Osteoblast (primary cell): ENCODE measurements around the gene PIM1. TPM values are rescaled to one million over a fixed set of nuclear protein-coding genes. Genes with fewer than 3 reads are reported as not detected.
A peak's percentile ranks its signal among the peaks of the same experiment; 100 is the strongest.

Experiments
- DNase-seq: peaks from one replicate; pipeline ENCODE4 v3.0.0; 2011; ENCODE audit warnings: low spot score, mixed read lengths; ENCODE audit not compliant: insufficient read length; ENCODE audit errors: missing footprints
- H2AFZ ChIP-seq: 2 replicates; pipeline ENCODE4 v1.6.0; 2011; ENCODE audit warnings: mild to moderate bottlenecking, low read length
- H3K27ac ChIP-seq: 2 replicates; pipeline ENCODE4 v1.5.1; 2011; ENCODE audit warnings: mild to moderate bottlenecking, low read depth, low read length, moderate library complexity
- H3K27me3 ChIP-seq: 2 replicates; pipeline ENCODE4 v1.6.0; 2012; ENCODE audit warnings: mild to moderate bottlenecking, control low read depth, inconsistent platforms, low read length, moderate library complexity; ENCODE audit not compliant: insufficient read depth
- H3K36me3 ChIP-seq: 2 replicates; pipeline ENCODE4 v1.5.1; 2011; ENCODE audit warnings: mild to moderate bottlenecking, low read length, control low read depth, moderate library complexity; ENCODE audit not compliant: insufficient read depth
- H3K4me1 ChIP-seq: 2 replicates; pipeline ENCODE4 v1.5.1; 2011; ENCODE audit warnings: mild to moderate bottlenecking, low read length, control low read depth, moderate library complexity; ENCODE audit not compliant: insufficient read depth
- H3K4me2 ChIP-seq: 2 replicates; pipeline ENCODE4 v1.6.0; 2011; ENCODE audit warnings: mild to moderate bottlenecking, low read length; ENCODE audit not compliant: insufficient read depth
- H3K4me3 ChIP-seq: fragments of 200-600 bp; sonication (generic); 3 replicates; pipeline ENCODE4 v1.5.1; 2012; ENCODE audit warnings: mild to moderate bottlenecking, low read length, inconsistent platforms; ENCODE audit not compliant: insufficient read depth
- H3K79me2 ChIP-seq: 2 replicates; pipeline ENCODE4 v1.6.0; 2012; ENCODE audit warnings: mild to moderate bottlenecking, low read length, control low read depth, inconsistent platforms; ENCODE audit not compliant: insufficient read depth
- H3K9me3 ChIP-seq: 2 replicates; pipeline ENCODE4 v1.5.1; 2011; ENCODE audit warnings: low read depth, low read length, control low read depth
- H4K20me1 ChIP-seq: 2 replicates; pipeline ENCODE4 v1.6.0; 2012; ENCODE audit warnings: mild to moderate bottlenecking, low read length, control low read depth; ENCODE audit not compliant: insufficient read depth
- total RNA-seq: library from RNA; depleted of rRNA; stranded (reverse); fragments of >200 nt; gene quantifications from 2 replicates; pipeline ENCODE4 v1.2.3, GENCODE V29; 2012
- TF ChIP-seq, protein P1 (sequence below): IDR thresholded peaks from 2 replicates; pipeline ENCODE4 v1.5.1; 2011; ENCODE audit warnings: mild to moderate bottlenecking, low read depth, low read length, moderate library complexity; ENCODE audit errors: extremely low read depth

PIM1 gene
- total RNA-seq, 1 donor: 14.8 TPM

DNA sequence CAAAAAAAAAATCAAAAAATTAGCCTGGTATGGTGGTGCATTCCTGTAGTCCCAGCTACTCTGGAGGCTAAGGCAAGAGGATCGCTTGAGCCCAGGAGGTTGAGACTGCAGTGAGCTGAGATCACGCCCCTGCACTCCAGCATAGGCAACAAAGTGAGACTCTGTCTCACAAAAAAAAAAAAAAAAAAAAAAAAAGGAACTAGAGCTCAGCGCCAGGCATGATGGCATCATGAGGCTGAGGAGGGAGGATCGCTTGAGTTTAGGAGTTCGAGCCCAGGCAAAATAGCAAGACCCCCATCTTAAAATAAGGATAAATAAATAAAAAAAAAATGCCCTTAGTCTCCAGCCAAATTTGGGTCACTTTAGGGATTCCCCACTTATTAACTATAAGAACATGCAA lies 40.4 kb upstream of the PIM1 start:
- no peak overlapping the region for H3K27ac ChIP-seq
- no peaks in the 10 kb centered on the region for H3K36me3 ChIP-seq
- H2AFZ ChIP-seq: no peak overlapping the region
- no peaks in the 10 kb centered on the region for H3K27me3 ChIP-seq
- TF ChIP-seq, protein P1, sequence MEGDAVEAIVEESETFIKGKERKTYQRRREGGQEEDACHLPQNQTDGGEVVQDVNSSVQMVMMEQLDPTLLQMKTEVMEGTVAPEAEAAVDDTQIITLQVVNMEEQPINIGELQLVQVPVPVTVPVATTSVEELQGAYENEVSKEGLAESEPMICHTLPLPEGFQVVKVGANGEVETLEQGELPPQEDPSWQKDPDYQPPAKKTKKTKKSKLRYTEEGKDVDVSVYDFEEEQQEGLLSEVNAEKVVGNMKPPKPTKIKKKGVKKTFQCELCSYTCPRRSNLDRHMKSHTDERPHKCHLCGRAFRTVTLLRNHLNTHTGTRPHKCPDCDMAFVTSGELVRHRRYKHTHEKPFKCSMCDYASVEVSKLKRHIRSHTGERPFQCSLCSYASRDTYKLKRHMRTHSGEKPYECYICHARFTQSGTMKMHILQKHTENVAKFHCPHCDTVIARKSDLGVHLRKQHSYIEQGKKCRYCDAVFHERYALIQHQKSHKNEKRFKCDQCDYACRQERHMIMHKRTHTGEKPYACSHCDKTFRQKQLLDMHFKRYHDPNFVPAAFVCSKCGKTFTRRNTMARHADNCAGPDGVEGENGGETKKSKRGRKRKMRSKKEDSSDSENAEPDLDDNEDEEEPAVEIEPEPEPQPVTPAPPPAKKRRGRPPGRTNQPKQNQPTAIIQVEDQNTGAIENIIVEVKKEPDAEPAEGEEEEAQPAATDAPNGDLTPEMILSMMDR: no peak
- no peak for DNase-seq
- H4K20me1 ChIP-seq: no peaks in the 10 kb centered on the region
- H3K9me3 ChIP-seq: no peaks in the 10 kb centered on the region
- H3K4me3 ChIP-seq: no peak overlapping the region
- peaks cover 36% of the 10 kb centered on the region for H3K4me1 ChIP-seq
- no peaks in the 10 kb centered on the region for H3K79me2 ChIP-seq
- no peak overlapping the region for H3K4me2 ChIP-seq

DNA sequence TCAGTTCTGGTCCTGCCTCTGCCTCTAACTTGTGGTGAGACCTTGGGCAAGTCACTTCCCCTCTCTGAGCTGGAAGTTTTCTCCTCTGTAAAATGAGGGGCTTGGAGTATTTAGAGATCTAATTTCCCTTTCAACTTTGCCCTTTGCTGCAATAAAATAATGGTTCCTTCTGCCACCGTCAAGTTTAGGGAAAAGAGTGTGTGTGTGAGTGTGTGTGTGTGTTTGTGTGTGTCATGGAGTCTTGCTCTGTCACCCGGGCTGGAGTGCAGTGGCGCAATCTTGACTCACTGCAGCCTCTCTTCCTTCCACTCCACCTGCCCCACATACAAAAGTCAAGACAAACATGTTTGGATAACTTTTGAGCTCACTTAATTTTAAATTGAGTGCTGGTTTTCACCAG lies 39.2 kb upstream of the PIM1 start:
- no peak for DNase-seq

DNA sequence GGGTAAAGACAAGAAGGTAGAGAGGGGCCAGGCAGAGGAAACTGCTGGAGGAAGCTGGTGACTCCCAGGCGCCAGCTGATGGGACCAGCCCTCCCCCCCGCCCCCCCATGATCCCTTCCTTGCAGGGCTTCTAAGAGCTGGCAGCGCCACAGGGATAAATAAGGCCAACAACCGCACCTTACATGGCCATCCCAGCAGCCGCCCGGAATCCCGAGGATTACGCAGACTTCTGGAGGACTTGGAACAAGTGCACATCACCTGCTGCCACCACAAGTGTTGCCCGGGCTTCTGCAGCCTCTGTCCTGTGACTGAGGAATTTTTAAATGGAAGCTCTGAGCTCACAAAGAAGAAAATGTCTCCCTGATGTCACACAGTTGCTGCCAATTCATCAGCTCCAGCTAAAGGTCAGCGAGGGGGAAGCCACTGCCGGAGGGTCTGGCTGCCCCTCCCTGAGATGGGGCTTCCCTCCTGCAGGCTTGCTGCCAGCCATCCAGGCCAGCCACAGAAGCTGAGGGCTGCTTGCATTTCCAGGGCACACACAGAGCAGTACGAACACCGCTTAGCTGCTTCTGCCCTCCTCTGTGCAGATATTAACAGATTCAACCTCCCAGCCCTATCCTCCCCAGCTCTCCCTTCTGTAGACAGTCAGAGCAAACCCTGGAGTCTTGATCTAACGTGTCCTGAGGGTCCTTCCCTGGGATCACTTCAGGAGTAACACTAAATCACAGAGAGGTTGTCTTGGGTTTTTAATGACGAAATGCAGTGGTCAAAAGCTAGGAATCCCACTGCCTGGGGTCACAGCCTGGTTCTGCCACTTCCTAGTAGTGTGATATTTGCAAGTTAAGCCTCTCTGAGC lies 38.6 kb upstream of the PIM1 start:
- Histone ChIP-seq H3K27me3 (no peaks in the 10 kb centered on the region), H3K9me3 (no peaks in the 10 kb centered on the region), H2AFZ (peak overlapping the region; percentile 80), H3K27ac (no peak overlapping the region), H3K4me2 (no peak overlapping the region), H3K4me1 (peaks cover 52% of the 10 kb centered on the region), H4K20me1 (no peaks in the 10 kb centered on the region), H3K36me3 (no peaks in the 10 kb centered on the region), H3K79me2 (no peaks in the 10 kb centered on the region), H3K4me3 (no peak overlapping the region)
- TF ChIP-seq, protein P1: no peak
- DNase-seq: no peak

More for the DNA sequence above, 39.2 kb upstream of the PIM1 start:
- H3K9me3 ChIP-seq: no peaks in the 10 kb centered on the region
- no peak overlapping the region for H3K4me2 ChIP-seq
- no peaks in the 10 kb centered on the region for H3K36me3 ChIP-seq
- H3K79me2 ChIP-seq: no peaks in the 10 kb centered on the region
- TF ChIP-seq, protein P1: no peak
- H4K20me1 ChIP-seq: no peaks in the 10 kb centered on the region
- peaks cover 47% of the 10 kb centered on the region for H3K4me1 ChIP-seq
- no peak overlapping the region for H3K27ac ChIP-seq
- H3K4me3 ChIP-seq: no peak overlapping the region
- H2AFZ ChIP-seq: no peak overlapping the region
- no peaks in the 10 kb centered on the region for H3K27me3 ChIP-seq

DNA sequence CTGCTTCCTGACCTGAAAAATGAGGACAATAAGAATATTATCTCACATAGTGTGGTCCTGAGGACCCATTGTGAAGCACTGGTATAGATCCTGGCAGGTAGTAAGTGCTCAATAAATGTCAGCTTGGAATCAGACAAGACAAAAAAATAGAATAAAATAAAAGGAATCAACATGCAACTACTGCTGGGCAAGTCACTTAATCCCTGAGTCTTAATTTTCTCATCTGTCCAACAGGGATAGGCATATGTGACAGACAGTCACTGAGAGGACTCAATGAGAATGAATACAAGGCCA lies 38.0 kb upstream of the PIM1 start:
- Histone ChIP-seq H2AFZ (no peak overlapping the region), H3K27ac (no peak overlapping the region)

More for the DNA sequence above, 38.0 kb upstream of the PIM1 start:
- Histone ChIP-seq H4K20me1 (no peaks in the 10 kb centered on the region), H3K4me1 (peaks cover 58% of the 10 kb centered on the region), H3K4me3 (no peak overlapping the region), H3K36me3 (no peaks in the 10 kb centered on the region), H3K79me2 (no peaks in the 10 kb centered on the region), H3K9me3 (no peaks in the 10 kb centered on the region), H3K4me2 (no peak overlapping the region), H3K27me3 (no peaks in the 10 kb centered on the region)
- DNase-seq: no peak
- TF ChIP-seq, protein P1: no peak
